Measurements from ENCODE around the gene PPM1H. TPM values are rescaled to one million over a fixed set of nuclear protein-coding genes. Genes with fewer than 3 reads are reported as not detected.
"Not testable (repeated sequence)": the region's sequence is repeated elsewhere in the genome, so short reads cannot be mapped to it uniquely, and the experiment has no call there.

The PPM1H gene
- total RNA-seq, 1 donor from 2014 or later = 0.49 TPM

DNA sequence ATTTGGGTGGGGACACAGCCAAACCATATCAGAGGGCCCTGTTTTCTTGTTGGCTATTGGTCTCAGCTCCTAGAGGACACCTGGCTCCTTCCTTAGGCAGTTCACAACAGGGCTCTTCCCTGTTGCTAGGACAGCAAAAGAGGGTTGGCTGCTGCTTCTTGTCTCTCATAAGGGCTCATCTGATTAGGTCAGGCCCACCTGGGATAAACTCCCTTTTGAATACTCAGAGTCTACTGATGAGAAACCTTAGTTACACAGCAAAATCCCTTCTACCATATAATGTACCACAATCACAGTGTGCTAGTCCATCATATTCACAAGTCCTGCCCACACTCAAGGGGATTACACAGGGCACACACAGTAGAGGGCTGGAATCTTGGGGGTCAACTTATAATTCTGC, 49.7 kb downstream of the PPM1H start:
- intact Hi-C loops (cut with DNase I) = no loop called here
- no peak for DNase-seq (ENCODE audit: extremely low spot score in 2 of 2)
- Histone ChIP-seq H3K9me3 (no peaks in the 10 kb centered on the region), H3K4me3 (no peak overlapping the region), H3K4me1 (no peaks in the 10 kb centered on the region), H3K27ac (no peak overlapping the region), H3K27me3 (no peaks in the 10 kb centered on the region), H3K36me3 (no peaks in the 10 kb centered on the region)
- no peak for TF ChIP-seq POLR2A (IDR thresholded peaks at IDR 0.05)
- TF ChIP-seq, protein P1, sequence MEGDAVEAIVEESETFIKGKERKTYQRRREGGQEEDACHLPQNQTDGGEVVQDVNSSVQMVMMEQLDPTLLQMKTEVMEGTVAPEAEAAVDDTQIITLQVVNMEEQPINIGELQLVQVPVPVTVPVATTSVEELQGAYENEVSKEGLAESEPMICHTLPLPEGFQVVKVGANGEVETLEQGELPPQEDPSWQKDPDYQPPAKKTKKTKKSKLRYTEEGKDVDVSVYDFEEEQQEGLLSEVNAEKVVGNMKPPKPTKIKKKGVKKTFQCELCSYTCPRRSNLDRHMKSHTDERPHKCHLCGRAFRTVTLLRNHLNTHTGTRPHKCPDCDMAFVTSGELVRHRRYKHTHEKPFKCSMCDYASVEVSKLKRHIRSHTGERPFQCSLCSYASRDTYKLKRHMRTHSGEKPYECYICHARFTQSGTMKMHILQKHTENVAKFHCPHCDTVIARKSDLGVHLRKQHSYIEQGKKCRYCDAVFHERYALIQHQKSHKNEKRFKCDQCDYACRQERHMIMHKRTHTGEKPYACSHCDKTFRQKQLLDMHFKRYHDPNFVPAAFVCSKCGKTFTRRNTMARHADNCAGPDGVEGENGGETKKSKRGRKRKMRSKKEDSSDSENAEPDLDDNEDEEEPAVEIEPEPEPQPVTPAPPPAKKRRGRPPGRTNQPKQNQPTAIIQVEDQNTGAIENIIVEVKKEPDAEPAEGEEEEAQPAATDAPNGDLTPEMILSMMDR (IDR thresholded peaks at IDR 0.05) = no peak
- TF ChIP-seq POLR2AphosphoS5 (IDR thresholded peaks at IDR 0.05; ENCODE audit: insufficient read depth in 1 of 2, low read depth in 1 of 2) = no peak

DNA sequence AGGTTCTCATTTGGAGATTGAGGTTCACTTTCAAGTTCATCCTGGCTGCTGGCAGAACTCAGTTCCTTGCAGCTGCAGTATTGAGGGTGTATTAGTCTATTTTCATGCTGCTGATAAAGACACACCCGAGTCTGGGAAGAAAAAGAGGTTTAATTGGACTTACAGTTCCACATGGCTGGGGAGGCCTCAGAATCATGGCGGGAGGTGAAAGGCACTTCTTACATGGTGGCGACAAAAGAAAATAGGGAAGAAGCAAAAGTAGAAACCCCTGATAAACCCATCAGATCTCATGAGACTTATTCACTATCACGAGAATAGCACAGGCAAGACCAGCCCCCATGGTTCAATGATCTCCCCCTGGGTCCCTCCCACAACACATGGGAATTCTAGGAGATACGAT, 50.1 kb downstream of the PPM1H start:
- H3K27ac ChIP-seq; H3K27me3 ChIP-seq; DNase-seq (ENCODE audit: extremely low spot score in 2 of 2); intact Hi-C loops (cut with DNase I); H3K9me3 ChIP-seq; H3K4me1 ChIP-seq; H3K4me3 ChIP-seq; H3K36me3 ChIP-seq: not testable (repeated sequence)

DNA sequence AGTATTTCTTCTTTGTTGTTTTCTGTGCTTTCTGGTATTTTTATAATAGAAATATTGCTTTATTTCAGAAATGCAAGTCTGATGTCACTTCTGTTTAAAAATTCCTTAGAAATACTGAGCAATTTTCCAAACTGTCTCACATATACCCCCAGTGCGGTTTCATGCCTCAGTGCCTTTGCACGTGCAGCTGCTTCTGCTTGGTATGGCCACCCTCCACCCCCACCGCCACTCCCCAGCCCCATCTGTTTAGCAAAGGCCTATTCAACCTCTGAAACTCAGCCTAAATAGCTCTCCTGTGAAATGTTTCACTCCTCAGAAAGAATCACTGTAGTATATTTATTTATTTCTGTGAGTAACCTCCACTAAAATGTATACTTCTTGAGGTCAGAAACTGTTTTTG, 52.3 kb downstream of the PPM1H start:
- H3K27me3 ChIP-seq = no peaks in the 10 kb centered on the region
- no peak overlapping the region for H3K27ac ChIP-seq
- H3K4me3 ChIP-seq = no peak overlapping the region
- intact Hi-C loops (cut with DNase I) = no loop called here
- no peak for DNase-seq (ENCODE audit: extremely low spot score in 2 of 2)
- H3K9me3 ChIP-seq = no peaks in the 10 kb centered on the region
- TF ChIP-seq, protein P1 (IDR thresholded peaks at IDR 0.05) = no peak
- no peak for TF ChIP-seq POLR2AphosphoS5 (IDR thresholded peaks at IDR 0.05; ENCODE audit: insufficient read depth in 1 of 2, low read depth in 1 of 2)
- TF ChIP-seq POLR2A (IDR thresholded peaks at IDR 0.05) = no peak
- no peaks in the 10 kb centered on the region for H3K36me3 ChIP-seq
- H3K4me1 ChIP-seq = no peaks in the 10 kb centered on the region

DNA sequence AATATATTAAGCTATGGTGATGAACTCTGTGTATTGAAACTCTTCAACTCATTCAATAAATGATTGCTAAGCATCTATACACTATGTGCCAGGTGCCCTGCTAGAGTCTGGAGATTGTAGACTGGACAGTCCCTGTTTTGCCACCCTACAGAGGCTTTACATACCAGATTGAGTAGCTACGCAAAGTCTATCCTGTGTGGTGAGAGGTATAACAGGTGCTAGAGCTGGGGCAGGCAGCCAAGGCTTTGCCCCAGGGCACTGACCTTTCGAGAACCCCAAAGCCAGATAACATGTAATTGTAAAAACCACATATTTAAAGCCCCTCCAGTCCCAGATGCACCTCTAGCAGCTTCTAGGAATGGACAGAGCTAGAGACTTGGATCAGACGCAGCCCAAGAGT, 52.8 kb downstream of the PPM1H start:
- Histone ChIP-seq H3K27me3 (no peaks in the 10 kb centered on the region), H3K27ac (no peak overlapping the region), H3K4me1 (no peaks in the 10 kb centered on the region), H3K4me3 (no peak overlapping the region), H3K9me3 (no peaks in the 10 kb centered on the region), H3K36me3 (no peaks in the 10 kb centered on the region)
- no peak for DNase-seq (ENCODE audit: extremely low spot score in 2 of 2)
- TF ChIP-seq POLR2A (IDR thresholded peaks at IDR 0.05) = no peak
- TF ChIP-seq, protein P1 (IDR thresholded peaks at IDR 0.05) = no peak
- no peak for TF ChIP-seq POLR2AphosphoS5 (IDR thresholded peaks at IDR 0.05; ENCODE audit: insufficient read depth in 1 of 2, low read depth in 1 of 2)
- intact Hi-C loops (cut with DNase I) = no loop called here

DNA sequence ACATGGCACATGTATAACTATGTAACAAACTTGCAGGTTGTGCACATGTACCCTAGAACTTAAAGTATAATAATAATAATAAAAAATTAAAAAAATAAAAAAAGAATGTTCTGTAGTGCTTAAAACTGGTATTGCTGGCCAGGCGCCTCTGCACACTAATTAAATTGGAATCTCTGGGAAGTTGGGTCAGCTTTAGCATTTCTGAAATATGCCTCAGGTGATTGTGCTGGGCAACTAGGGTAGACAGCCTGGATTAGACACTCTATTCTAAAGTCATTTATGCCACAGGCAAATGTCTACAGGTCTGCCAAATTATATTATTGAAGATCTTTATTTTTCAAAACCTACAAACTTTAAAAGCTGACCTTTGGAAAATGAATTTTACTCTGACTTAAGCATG, 55.3 kb downstream of the PPM1H start:
- Histone ChIP-seq H3K4me1 (no peaks in the 10 kb centered on the region), H3K27me3 (no peaks in the 10 kb centered on the region), H3K9me3 (no peaks in the 10 kb centered on the region), H3K4me3 (no peak overlapping the region), H3K27ac (no peak overlapping the region), H3K36me3 (no peaks in the 10 kb centered on the region)
- intact Hi-C loops (cut with DNase I) = no loop called here
- TF ChIP-seq POLR2A (IDR thresholded peaks at IDR 0.05) (no peak), POLR2AphosphoS5 (IDR thresholded peaks at IDR 0.05; ENCODE audit: insufficient read depth in 1 of 2, low read depth in 1 of 2) (no peak)
- TF ChIP-seq, protein P1 (IDR thresholded peaks at IDR 0.05) = no peak
- DNase-seq (ENCODE audit: extremely low spot score in 2 of 2) = no peak

DNA sequence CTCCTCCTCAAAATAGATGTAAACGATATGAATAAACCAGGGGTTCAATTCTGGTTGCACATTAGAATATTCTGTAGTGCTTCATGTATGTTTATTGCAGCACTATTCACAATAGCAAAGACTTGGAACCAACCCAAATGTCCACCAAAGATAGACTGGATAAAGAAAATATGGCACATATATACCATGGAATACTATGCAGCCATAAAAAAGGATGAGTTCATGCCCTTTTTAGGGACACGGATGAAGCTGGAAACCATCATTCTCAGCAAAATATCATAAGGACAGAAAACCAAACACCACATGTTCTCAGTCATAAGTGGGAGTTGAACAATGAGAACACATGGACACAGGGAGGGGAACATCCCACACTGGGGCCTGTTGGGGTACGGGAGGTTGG, 55.7 kb downstream of the PPM1H start:
- H3K4me3 ChIP-seq; H3K9me3 ChIP-seq; DNase-seq (ENCODE audit: extremely low spot score in 2 of 2); H3K27me3 ChIP-seq; H3K36me3 ChIP-seq; H3K27ac ChIP-seq; intact Hi-C loops (cut with DNase I); H3K4me1 ChIP-seq: not testable (repeated sequence)

Data from vagina (tissue), 2 donors.